Epidermal melanocyte (primary cell): ENCODE measurements around the gene SLC2A3.
A peak's percentile ranks its signal among the peaks of the same experiment; 100 is the strongest.
"Not testable (repeated sequence)": the region's sequence is repeated elsewhere in the genome, so short reads cannot be mapped to it uniquely, and the experiment has no call there.

Experiments
- DNase-seq: peaks from one replicate; pipeline ENCODE4 v3.0.0; 2011; ENCODE audit warnings: low spot score; ENCODE audit not compliant: insufficient read length

Gene SLC2A3

GRCh38 chr12:7917392-7918267 lies 18.4 kb downstream of the SLC2A3 start:
- no peak for DNase-seq

- DNase-seq, result no peak
Measured at GRCh38 chr12:7916936-7917335, 19.1 kb downstream of the SLC2A3 start.

DNA sequence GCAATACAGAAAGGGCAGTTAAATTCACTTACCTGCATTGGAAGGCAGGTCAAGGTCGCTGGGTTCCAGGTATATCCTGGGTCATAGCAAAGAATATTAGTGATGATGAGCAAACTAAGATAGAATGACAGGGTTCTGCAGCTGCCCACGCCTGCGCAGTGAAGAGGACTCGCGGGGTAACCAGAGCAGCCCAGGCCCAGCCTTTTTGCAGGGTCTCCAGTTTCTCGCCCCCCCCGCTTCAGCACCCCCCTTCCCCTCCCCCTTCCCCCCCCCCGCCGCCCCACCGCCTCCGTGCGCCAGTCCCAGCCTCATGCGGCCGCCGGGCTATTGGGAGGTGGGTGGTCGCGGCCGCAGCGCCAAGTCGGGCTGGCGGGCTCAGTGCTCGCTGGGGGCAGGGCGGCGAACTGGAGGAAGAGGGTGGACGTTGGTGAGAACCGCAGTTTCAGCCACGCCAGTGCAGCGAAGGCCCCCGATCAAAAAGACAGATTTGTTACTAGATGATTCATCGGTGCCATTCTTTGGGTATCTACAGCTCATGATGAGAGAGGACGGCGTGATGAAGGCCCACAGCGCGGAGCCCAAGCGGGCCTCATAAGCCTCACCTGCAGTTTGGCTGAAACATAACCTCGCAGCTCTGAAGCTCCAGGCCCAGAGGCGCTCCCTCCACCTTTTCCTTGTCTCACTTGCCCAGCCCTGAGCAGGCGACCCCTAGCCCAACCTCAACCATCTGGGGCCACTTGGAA lies 20.2 kb downstream of the SLC2A3 start:
- DNase-seq, result no peak

DNA sequence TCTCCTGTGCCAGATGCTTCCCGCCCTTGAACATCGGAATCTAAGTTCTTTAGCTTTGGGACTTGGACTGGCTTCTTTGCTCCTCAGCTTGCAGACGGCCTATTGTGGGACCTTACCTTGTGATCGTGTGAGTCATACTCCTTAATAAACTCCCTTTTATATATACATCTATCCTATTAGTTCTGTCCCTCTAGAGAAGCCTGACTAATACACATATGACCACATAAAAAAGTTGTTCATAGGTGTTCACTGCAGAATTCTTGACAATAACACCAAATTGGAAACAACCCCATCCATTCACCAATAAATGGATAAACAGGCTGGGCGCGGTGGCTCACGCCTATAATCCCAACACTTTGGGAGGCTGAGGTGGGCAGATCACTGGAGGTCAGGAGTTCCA lies 25.9 kb downstream of the SLC2A3 start:
- DNase-seq, result not testable (repeated sequence)

GRCh38 chr12:7907009-7907408 lies 29.0 kb downstream of the SLC2A3 start:
- DNase-seq, result peak; percentile 30

GRCh38 chr12:7906303-7906702 lies 29.7 kb downstream of the SLC2A3 start:
- DNase-seq, result not testable (repeated sequence)

- DNase-seq, result not testable (repeated sequence)
Measured at GRCh38 chr12:7905600-7906125, 30.3 kb downstream of the SLC2A3 start.

GRCh38 chr12:7905071-7905470 lies 30.9 kb downstream of the SLC2A3 start:
- no peak for DNase-seq

DNA sequence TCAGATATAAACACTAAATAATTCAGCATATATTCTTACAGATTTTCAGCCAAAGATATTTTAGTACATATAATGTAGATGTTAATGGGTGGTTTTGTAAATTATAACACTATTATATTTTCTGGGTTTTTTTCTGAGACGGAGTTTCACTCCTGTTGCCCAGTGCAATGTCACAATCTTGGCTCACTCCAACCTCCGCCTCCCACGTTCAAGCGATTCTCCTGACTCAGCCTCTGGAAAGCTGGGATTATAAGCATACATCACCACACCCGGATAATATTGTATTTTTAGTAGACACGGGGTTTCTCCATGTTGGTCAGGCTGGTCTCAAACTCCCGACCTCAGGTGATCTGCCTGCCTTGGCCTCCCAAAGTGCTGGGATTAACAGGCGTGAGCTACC lies 33.6 kb downstream of the SLC2A3 start:
- not testable (repeated sequence) for DNase-seq

DNA sequence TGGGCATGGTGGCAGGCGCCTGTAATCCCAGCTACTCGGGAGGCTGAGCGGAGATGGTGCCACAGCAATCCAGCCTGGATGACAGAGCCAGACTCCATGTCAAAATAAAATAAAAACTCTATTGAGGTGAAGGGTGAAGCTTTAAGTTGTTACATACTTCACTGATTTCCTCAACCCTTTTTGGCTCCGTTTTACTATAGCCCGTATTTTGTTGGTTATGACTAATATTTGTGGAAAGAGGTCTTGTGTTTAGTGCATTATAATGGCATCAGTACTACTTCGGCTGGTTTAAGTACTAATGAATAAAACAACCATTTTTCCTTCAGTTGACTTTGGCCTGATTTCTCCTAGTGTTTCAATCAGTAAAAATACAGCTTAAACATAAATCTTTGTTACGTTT lies 36.2 kb downstream of the SLC2A3 start:
- no peak for DNase-seq

GRCh38 chr12:7896726-7897125 lies 39.3 kb downstream of the SLC2A3 start:
- not testable (repeated sequence) for DNase-seq

DNA sequence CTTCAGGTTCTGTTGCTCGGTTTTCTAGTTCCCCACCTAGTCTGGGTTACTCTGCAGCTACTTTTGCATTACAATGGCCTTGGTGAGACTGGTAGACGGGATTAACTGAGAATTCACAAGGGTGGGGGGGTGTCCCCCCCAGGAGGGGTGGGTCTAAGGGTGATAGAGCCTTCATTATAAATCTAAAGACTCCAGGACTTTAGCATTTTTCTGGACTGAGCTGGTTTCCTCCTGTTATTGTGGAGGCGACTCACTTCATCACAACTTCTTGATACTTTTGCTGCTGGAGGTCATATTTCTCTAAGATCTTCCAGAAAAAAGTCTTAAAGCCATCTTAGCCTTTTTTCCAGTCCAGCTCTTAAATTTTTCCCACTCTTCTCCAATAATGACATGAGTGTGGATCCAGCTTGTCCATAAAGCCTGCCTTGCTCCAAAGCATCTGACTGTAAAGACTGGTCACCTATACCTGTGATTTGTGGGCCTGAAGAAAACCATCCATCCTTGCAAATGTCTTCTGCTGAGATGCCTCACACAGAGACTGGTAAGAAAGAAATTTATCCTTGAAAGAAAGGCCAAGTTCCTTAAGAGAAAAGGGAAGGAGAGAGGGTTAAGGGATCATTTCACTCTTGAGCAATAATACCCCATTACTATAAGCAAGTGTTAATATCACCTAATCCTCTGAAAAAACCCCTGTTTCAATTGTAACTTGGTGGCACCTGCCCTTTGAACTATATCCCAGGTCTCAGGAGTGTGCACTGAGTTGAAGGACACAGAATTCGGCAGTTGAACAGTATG lies 43.6 kb downstream of the SLC2A3 start:
- DNase-seq, result no peak

GRCh38 chr12:7884689-7885088 lies 51.3 kb downstream of the SLC2A3 start:
- no peak for DNase-seq

GRCh38 chr12:7881736-7882120 lies 54.3 kb downstream of the SLC2A3 start:
- not testable (repeated sequence) for DNase-seq

GRCh38 chr12:7880952-7881735 lies 54.8 kb downstream of the SLC2A3 start:
- DNase-seq, result not testable (repeated sequence)

DNA sequence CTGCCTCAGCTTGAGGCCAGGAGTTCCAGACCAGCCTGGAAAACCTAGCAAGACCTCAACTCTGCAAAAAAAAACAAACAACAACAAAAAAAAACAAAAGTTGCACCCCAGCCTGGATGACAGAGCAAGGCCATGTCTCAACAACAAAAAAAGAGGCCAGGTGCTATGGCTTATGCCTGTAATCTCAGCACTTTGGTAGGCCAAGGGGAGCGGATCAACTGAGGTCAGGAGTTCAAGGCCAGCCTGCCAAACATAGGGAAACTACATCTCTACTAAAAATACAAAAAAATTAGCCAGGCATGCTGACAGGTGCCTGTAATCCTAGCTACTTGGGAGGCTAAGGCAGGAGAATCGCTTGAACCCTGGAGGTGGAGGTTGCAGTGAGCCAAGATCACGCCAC lies 56.7 kb downstream of the SLC2A3 start:
- DNase-seq, result no peak

DNA sequence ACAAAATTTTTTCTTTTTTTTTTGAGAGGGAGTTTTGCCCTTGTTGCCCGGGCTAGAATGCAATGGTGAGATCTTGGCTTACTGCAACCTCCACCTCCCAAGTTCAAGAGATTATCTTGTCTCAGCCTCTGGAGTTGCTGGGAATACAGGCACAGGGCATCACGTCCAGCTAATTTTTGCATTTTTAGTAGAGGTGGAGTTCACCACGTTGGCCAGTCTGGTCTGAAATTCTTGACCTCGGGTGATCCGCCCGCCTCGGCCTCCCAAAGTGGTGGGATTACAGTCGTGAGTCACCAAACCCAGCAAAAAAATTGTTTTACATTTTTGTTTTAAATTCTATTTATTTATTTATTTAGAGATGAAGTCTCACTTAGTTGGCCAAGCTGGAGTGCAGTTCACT lies 58.6 kb downstream of the SLC2A3 start:
- DNase-seq, result no peak

DNA sequence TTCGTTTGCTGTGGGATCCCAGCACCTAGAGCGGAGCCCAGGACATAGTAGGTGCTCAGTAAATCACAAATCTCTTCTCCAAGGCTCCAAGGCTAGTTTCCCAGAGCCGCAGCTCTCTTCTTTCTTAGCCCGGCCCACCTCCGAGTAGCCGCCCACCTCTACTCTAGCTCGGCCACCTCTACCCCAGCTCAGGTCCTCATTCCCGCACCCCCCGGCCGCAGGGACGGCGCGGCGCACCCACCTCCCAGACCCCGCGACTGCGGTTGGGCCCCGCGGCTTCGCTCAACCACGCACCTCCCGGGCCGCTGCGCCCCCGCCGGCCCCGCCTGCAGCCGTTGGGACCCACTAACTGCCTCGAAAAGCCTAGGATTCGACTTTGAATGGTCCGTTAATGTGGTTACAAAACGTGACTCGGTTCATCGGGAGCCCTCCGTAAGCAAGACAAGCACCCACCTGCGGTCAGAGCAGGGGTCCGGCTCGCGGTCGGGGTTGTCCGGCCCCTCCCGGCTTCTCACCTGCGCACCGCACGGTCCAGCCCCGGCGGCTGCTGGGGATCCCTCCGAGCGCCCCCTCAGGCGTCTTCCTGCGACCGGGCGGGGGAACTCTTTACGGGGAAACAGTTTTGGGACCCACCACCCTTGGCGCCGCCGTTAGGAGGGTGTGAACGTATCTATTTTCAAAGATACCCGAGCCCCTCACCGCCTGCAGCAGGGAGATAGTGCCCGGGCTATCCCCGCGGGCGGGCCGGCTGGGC lies 63.2 kb downstream of the SLC2A3 start, which contains the start of gene SLC2A14:
Gene SLC2A14 (minus strand): TSS at position 350 of the 754 bp plus-strand sequence. CDS start 3,035 bp downstream, outside the sequence.
- DNase-seq, result no peak

GRCh38 chr12:7870335-7870734 lies 65.7 kb downstream of the SLC2A3 start:
- DNase-seq, result no peak
